Upper lobe of right lung (tissue), 1 donor: ENCODE data around the gene RREB1. TPM values are rescaled to one million over a fixed set of nuclear protein-coding genes. Genes with fewer than 3 reads are reported as not detected.

ENCODE experiments used
- ATAC-seq: fragments of 200-7000 bp; cut with Tn5 transposase; one replicate; pipeline ENCODE4 v1.9.1; 2020; ENCODE audit warnings: mild to moderate bottlenecking, moderate library complexity
- DNase-seq: peaks from one replicate; pipeline ENCODE4 v3.0.0-alpha.2; 2020
- H3K27ac ChIP-seq: fragments of 200-600 bp; one replicate; pipeline ENCODE4 v1.8.0; 2022
- H3K27me3 ChIP-seq: fragments of 200-600 bp; one replicate; pipeline ENCODE4 v1.8.0; 2022; ENCODE audit warnings: mild to moderate bottlenecking
- H3K36me3 ChIP-seq: fragments of 200-600 bp; one replicate; pipeline ENCODE4 v1.8.0; 2022
- H3K4me1 ChIP-seq: fragments of 200-600 bp; one replicate; pipeline ENCODE4 v1.8.0; 2022
- H3K4me3 ChIP-seq: fragments of 200-600 bp; one replicate; pipeline ENCODE4 v1.8.0; 2022; ENCODE audit warnings: mild to moderate bottlenecking
- H3K9me3 ChIP-seq: fragments of 200-600 bp; one replicate; pipeline ENCODE4 v1.8.0; 2022
- intact Hi-C: fragments of 100-400 bp; cut with DNase I; formaldehyde crosslinking; loops from one replicate; pipeline ENCODE4 v1.11.0; 2022
- total RNA-seq: library from RNA; stranded (reverse); fragmentation: NEBNext Ultra II Directional; extraction: Animal tissue kit (Norgen Biotek cat#: 25700); gene quantifications from one replicate; pipeline ENCODE4 v1.2.1, GENCODE V29; 2021
- TF ChIP-seq, protein P1 (sequence below): fragments of 200-600 bp; IDR thresholded peaks from one replicate; pipeline ENCODE4 v1.8.0; 2022; ENCODE audit warnings: antibody characterized with exemption
- donor health status: DM: no; HTN: yes; CAD: no; lungs with severe emphysema.

Gene RREB1
- total RNA-seq, 1 donor from 2014 or later: 60.2 TPM

DNA sequence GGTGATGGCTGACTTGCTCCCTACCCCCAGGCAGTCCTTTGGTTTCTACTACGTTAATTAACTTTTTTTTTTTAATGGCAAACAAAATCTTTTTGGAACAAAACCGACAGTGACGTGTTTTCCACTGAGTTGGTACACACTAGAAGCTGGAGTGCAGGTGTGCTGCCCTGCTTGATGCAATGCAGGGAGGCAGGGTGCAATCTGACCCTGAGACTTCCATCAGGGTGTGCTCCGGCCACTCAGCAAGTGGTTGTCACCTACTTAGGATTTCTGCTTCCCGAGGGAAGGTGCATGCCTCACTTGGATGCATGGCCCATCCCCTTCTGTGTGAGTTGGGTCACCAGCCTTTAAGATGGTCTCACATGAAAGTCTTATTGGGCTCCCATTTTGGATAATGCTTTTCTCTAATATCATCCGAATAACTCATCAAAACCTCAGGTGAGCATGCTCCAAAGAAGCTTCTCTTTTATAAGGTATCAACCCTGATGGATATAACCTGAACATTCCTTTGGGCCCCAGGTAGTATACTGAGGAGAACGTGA, 14.0 kb downstream of the RREB1 start:
- Histone ChIP-seq H3K27me3 (no peaks in the 10 kb centered on the region), H3K4me3 (no peak overlapping the region), H3K9me3 (no peaks in the 10 kb centered on the region), H3K27ac (no peak overlapping the region), H3K4me1 (peaks cover 26% of the 10 kb centered on the region), H3K36me3 (peaks cover 13% of the 10 kb centered on the region)
- ATAC-seq (peak; percentile 85), DNase-seq (no peak)
- intact Hi-C loops: no loop called here
- TF ChIP-seq, protein P1, sequence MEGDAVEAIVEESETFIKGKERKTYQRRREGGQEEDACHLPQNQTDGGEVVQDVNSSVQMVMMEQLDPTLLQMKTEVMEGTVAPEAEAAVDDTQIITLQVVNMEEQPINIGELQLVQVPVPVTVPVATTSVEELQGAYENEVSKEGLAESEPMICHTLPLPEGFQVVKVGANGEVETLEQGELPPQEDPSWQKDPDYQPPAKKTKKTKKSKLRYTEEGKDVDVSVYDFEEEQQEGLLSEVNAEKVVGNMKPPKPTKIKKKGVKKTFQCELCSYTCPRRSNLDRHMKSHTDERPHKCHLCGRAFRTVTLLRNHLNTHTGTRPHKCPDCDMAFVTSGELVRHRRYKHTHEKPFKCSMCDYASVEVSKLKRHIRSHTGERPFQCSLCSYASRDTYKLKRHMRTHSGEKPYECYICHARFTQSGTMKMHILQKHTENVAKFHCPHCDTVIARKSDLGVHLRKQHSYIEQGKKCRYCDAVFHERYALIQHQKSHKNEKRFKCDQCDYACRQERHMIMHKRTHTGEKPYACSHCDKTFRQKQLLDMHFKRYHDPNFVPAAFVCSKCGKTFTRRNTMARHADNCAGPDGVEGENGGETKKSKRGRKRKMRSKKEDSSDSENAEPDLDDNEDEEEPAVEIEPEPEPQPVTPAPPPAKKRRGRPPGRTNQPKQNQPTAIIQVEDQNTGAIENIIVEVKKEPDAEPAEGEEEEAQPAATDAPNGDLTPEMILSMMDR: no peak

DNA sequence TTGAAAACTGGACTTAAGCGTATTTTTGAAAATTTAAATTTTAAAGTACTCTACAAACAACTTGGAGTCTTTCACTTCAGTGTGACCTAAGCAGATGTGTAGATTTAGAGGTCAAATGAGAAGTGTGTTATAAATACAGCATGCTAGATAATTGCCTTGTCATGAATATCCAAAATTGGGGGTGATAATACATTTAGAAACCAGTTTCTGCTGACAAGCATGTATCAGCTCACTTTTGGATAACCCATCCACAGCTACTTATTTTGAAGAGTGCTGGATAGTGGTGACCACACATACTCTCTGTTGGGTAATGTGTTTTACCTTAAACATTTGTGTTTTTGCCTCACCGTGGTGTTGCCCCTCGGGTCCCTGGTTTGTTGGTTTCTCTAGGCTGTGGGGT, 14.9 kb downstream of the RREB1 start:
- H3K36me3 ChIP-seq: peaks cover 13% of the 10 kb centered on the region
- DNase-seq (no peak), ATAC-seq (no peak)
- H3K27me3 ChIP-seq: no peaks in the 10 kb centered on the region
- no peak overlapping the region for H3K4me3 ChIP-seq
- H3K27ac ChIP-seq: no peak overlapping the region
- intact Hi-C loops: no loop called here
- TF ChIP-seq, protein P1: no peak
- H3K4me1 ChIP-seq: peaks cover 22% of the 10 kb centered on the region
- H3K9me3 ChIP-seq: no peaks in the 10 kb centered on the region

DNA sequence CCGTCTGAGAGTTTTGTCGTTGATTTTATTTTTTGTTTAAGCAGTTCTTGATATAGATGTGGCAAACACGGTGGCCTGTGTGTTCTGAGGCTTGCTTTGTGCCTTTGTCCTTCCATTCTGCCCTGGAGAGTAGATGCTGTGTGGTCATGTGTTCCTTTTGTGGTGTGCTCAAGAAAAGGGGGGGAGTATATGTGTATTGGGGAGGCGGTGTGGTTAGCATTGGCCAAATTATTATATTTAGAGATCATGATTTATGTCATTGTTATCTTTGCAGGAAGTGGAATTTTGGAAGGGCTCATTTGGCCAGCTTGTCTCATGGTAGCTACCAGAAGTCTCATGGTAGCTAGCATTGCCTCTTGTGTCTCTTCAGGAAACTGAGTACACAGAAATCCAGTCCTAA, 16.4 kb downstream of the RREB1 start:
- TF ChIP-seq, protein P1: no peak
- ATAC-seq (no peak), DNase-seq (no peak)
- Histone ChIP-seq H3K27ac (no peak overlapping the region), H3K4me1 (peaks cover 22% of the 10 kb centered on the region), H3K27me3 (no peaks in the 10 kb centered on the region), H3K36me3 (peaks cover 13% of the 10 kb centered on the region), H3K4me3 (no peak overlapping the region), H3K9me3 (no peaks in the 10 kb centered on the region)
- intact Hi-C loops: no loop called here

DNA sequence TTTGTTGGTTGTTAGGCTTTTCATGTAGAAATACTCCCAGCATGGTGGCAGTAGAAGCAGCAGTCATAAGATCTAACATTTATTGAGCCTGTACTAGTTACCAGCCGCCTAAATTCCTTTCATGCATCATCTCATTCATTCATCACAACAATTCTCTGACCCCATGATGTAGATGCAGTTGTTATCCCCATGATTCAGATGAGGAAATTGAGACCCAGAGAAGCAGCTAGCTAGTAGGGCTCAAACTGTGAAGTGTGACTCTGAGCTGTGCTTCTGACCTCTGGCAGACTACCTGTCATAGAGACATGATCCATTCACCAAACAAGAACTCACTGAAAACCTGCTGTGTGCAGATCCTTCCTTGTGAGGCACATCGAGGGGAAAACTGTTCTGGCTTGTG, 16.9 kb downstream of the RREB1 start:
- TF ChIP-seq, protein P1: no peak
- Histone ChIP-seq H3K27me3 (no peaks in the 10 kb centered on the region), H3K4me1 (peaks cover 22% of the 10 kb centered on the region), H3K36me3 (peaks cover 13% of the 10 kb centered on the region), H3K4me3 (no peak overlapping the region), H3K27ac (no peak overlapping the region), H3K9me3 (no peaks in the 10 kb centered on the region)
- intact Hi-C loops: no loop called here
- ATAC-seq (no peak), DNase-seq (no peak)

DNA sequence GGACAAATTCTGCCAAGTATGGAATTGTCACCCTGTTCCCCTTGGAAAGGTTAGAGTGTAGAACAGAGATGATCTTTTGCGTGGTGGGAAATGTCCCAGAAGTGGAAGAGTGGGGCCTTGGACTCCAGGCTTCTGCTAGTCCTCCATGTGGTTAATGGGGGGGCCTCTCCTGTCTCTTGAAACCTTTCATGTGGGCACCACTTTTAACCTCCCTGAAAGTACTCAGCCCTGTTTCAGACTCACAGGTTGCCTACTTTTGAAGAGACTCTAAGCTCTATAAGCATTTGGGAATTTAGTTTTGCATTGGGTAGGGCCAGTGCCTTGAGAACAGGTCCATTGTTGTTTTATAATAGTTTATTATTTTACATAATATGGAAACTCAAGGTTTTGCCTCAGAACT, 17.5 kb downstream of the RREB1 start:
- ATAC-seq (no peak), DNase-seq (no peak)
- no peak overlapping the region for H3K27ac ChIP-seq
- intact Hi-C loops: no loop called here
- H3K4me3 ChIP-seq: no peak overlapping the region
- no peaks in the 10 kb centered on the region for H3K9me3 ChIP-seq
- TF ChIP-seq, protein P1: no peak
- H3K4me1 ChIP-seq: peaks cover 24% of the 10 kb centered on the region
- peaks cover 13% of the 10 kb centered on the region for H3K36me3 ChIP-seq
- no peaks in the 10 kb centered on the region for H3K27me3 ChIP-seq

DNA sequence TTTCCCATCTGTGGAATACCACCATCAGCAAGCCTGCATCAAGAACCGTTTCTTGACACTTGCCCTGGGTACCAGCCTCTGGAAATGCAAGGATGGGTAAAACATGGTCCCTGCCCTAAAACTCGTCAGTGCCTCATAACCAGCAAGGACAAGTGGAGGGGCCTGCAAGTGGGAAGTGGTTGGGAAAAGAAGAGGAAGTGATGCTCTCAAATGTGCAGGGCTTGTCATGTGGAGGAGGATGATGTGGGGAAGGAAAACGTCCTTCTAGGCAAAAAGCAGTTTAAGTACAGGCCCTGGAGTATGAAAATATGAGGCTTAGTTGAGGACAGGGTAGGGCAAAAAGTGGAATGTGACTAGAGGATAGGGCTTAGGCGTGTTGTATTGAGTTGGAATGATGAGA, 19.0 kb downstream of the RREB1 start:
- intact Hi-C loops: no loop called here
- no peaks in the 10 kb centered on the region for H3K9me3 ChIP-seq
- no peak overlapping the region for H3K4me3 ChIP-seq
- peaks cover 30% of the 10 kb centered on the region for H3K4me1 ChIP-seq
- TF ChIP-seq, protein P1: no peak
- H3K27me3 ChIP-seq: no peaks in the 10 kb centered on the region
- ATAC-seq (peak; percentile 68), DNase-seq (no peak)
- no peak overlapping the region for H3K27ac ChIP-seq
- peaks cover 13% of the 10 kb centered on the region for H3K36me3 ChIP-seq
